ENCODE measurements around the gene THSD7B.

Gene THSD7B

GRCh38 chr2:137193401-137193800 lies 428.1 kb downstream of the THSD7B start:
- no peak for DNase-seq (ENCODE audit: low spot score)

DNA sequence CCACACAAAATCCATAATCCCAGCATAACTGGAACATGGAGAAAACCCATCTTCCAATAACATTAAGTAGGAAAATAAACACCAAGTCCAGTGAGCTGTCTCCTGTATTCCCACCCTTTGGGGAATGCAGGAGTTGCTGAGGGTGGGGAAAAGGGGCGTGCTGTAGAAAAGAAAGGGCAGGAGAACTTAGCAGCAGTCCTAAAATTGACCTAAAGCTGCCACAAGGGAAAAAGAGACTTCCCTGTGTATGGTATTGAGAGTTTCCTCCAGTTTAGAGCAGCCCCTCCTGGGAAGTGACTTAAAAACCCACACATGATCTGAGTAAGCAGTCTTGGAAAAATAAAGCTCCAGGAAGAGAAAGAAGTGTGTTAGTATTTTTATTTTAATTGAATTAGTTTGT lies 428.8 kb downstream of the THSD7B start:
- DNase-seq (ENCODE audit: low spot score): no peak

GRCh38 chr2:137199751-137200150 lies 434.4 kb downstream of the THSD7B start:
- DNase-seq (ENCODE audit: low spot score): no peak

GRCh38 chr2:137202318-137202717 lies 437.0 kb downstream of the THSD7B start:
- no peak for DNase-seq (ENCODE audit: low spot score)

- no peak for DNase-seq (ENCODE audit: low spot score)
Measured at GRCh38 chr2:137205324-137205723, 440.0 kb downstream of the THSD7B start.

DNA sequence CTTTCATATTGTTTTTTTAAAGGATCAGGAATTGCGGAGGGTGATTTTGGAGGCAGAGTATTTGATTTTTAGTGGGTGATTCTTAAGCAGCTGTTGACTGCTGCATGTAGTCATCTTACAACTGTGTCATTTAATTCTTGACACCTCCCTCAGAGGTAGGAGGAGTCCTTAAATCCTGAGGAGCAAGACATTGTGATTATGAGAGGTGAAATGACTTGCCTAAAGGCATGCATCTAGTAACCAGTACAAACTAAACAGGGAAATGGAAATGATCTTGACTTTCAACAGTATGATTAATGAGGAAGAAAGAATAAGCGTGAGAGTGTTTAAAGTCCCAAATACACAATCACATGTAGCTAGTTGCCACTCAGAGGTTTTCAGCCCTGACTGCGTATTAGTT lies 440.7 kb downstream of the THSD7B start:
- DNase-seq (ENCODE audit: low spot score): no peak

DNA sequence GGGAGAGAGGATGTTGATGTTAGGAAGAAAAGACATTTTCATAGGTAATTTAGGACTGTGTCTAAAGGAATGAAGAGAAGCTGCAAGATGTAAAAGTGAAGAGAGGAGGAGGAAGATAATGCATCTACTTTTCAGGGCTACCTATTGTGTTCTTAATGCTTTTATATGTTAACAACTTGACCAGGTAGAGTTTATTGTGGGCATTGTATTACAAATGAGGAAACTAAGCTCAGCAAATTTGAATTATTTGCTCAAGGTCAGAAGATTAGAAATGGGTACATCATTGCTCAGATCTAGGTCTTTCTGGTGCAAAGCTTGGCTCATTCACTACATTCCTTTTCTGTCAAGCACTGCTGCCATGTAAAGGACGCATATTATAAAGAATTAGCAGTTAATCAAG lies 441.7 kb downstream of the THSD7B start:
- DNase-seq (ENCODE audit: low spot score): no peak

DNA sequence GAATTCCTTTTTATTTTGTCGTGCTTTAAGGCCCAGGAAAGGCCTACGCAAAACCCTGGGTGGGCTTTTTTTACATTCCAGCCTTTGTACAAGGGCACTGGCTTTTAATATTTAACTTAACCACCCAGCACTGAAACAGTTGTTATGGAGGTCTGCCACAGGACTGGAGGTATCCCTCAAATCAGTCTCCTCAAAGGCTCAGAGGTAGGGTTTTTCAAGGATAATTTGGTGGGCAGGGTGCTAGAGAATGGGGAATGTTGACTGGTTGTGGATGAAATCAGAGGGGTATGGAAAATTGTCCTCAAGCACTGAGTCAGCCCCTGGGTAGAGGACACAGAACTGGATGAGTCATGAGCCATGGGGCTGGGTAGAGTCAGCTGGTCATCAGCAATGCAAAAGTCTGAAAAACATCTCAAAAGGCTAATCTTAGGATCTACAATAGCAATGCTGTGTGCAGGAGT lies 443.1 kb downstream of the THSD7B start:
- peak; percentile 7 for DNase-seq (ENCODE audit: low spot score)

GRCh38 chr2:137210039-137210438 lies 444.7 kb downstream of the THSD7B start:
- no peak for DNase-seq (ENCODE audit: low spot score)

GRCh38 chr2:137211761-137212160 lies 446.4 kb downstream of the THSD7B start:
- DNase-seq (ENCODE audit: low spot score): no peak

DNA sequence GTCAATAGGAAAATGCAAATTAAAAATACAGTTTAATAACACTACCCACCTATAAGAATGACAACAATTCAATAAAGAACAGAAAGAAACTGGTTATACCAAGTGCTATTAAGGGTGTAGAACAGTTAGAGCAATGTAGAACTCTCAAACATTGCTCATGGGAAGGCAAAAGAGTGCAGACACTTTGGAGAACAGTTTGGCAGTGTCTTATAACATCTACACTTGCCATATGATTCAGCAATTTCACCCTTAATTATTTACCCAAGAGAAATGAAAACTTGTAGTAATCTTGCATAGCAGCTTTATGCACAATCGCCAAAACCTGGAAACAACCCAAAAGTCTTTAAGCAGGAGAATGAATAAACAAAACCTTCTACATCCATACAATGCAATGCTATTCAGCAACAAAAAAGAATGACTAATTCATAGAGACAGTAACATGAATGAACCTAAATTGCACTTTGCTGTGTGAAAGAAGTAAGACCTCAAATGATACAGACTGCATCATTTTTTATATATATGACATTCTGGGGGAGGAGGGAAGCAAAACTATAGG lies 455.2 kb downstream of the THSD7B start:
- no peak for DNase-seq (ENCODE audit: low spot score)

DNA sequence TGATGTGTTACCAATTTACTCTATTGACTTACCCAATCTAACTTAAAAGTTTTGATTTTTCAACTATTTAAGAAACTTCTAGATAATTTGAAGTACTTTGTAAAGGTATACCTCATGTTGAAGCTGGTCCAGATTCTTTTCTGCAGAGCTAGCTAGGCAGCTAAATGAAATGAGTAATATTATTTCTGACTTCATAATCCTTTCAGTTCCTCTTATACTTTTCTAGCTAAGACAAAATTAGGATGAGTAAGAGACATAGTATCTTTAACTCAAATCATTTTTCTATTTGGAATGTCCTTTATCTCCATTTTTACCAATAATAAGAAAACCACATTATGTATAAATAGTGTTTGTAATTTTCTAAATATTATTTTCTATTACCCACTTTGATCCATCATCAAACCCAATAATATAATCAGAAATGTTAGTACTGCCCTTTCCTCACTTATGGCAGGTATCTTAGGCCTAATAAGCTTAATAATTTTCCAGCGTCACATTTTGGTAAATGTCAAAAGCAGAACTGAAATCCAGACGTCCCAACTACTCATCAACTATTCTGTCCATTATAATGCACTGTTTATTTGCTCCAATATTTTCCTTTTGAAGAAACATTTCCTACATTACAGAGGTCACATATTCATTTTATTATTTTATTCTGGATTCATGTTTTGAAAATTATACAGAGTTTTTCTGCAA lies 456.6 kb downstream of the THSD7B start:
- DNase-seq (ENCODE audit: low spot score): no peak

DNA sequence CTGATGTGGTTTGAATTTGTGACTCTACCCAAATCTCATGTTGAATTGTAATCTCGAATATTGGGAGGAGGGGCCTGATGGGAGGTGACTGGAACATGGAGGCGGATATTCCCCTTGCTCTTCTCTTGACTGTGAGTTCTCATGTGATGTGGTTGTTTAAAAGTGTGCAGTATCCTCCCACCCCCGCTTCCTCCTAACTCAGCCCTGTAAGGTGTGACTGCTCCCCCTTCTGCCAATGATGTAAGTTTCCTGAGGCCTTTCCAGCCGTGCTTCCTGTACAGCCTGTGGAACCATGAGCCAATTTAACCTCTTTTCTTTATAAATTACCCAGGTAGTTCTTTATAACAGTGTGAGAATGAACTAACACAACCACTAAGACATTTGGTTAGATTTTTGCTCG lies 458.4 kb downstream of the THSD7B start:
- no peak for DNase-seq (ENCODE audit: low spot score)

DNA sequence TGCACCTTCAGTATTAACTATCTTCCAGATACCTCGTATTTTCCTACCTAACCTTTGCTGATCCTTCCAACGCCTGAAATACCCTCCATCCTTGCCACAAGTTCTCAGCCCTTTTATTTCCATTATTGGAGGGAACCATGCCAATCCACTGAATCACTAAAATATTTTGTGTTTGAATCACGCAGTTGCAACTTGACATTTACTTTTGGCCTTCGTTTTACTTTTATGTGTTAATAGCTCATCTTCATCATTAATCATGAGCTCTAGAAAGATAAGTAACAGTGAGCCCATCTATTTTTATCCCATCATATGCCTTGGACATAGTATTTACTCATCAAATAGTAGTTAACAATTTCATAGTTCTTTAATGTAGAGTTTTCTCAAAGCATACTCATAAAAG lies 463.2 kb downstream of the THSD7B start:
- no peak for DNase-seq (ENCODE audit: low spot score)

GRCh38 chr2:137229834-137230233 lies 464.5 kb downstream of the THSD7B start:
- DNase-seq (ENCODE audit: low spot score): no peak

DNA sequence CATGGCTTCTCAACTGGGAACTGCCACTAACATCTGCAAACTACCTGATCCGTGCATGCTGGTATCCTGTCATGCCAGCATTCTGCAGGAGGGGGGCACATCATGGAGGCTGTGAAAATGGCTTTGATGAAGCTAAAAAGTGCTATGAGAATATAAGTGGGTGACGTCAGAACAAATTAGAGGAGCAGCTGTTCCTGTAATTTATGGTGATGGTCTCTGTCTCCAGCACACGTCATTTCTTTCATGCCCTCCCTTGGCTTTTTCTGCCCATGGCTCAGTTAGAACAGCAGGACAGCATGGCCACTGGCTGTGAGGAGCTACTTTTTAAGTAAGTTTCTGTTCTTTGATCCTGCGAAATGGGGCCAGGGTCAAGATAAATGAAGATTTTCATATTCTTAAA lies 466.3 kb downstream of the THSD7B start:
- no peak for DNase-seq (ENCODE audit: low spot score)

DNA sequence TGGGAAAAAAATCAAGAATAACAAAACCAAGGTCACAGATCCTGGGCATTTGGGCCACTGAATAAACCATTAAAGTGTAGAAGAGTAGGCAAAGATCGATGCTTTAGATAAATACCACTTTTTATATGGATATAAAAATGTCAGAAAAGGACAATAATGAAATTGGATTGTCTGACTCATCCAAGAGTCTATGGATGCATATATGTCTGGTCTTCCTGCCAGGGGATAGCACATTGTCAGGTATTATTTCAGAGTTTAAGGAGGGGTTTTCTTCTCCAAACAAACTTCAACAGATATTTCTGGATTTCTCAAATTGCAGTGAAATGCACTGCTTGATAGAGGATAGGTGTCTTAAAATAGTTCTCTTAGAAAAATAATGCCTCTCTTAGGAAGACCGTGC lies 466.7 kb downstream of the THSD7B start:
- no peak for DNase-seq (ENCODE audit: low spot score)

DNA sequence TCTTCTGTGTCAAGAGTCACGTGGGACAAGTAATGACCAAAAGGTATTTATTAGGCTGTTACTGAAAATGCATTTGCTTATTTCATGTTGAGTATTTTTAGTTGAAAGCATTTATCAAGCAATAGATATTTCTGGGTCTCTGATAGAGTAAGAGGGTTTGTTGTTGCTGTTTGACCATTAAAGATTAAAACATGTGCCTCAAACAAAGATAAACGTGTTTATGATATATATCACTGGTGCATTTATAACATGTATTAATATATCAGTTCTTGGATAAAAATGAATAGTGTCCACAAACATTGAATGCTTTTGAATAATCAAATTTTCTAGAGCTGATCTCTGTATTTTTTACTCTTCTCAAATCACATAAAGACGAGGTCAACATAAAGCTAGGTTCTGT lies 467.7 kb downstream of the THSD7B start:
- DNase-seq (ENCODE audit: low spot score): no peak

DNA sequence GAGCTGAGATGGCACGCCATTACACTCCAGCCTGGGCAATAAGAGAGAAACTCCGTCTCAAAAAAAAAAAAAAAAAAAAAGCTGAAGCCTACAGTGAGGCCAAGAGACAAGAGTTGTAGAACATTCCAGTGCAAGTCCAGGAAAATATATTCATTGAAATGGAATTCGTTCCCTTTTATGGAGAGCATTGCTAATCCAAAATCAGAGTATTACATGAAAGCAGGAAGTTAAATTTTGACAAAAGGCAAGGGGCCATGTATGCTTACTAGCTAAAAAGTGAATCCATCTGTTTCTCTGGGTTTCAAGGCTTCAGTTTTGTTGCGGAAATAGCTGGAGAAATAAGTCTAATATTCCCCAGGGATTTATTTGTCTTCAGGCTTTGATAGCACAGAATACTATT lies 471.7 kb downstream of the THSD7B start:
- DNase-seq (ENCODE audit: low spot score): peak; percentile 4

DNA sequence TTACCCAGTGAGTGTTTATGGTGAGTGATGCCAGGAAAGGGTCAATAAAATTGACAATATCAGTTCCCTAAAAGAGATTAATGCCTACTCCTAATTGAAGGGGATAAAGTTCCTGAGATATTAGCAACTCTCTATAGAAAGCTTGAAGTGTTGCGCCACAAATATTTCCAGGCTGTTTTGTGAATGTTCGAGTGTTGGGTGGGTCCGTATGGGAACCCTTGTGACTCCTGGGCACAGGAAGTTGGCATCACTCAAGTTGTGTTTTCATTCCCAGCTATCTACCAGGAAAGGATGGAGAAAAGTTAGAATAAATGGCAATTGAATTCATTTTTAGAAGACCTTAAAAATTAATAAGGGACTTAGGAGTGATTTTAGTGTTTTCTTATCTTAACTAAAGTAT lies 472.7 kb downstream of the THSD7B start:
- DNase-seq (ENCODE audit: low spot score): no peak

DNA sequence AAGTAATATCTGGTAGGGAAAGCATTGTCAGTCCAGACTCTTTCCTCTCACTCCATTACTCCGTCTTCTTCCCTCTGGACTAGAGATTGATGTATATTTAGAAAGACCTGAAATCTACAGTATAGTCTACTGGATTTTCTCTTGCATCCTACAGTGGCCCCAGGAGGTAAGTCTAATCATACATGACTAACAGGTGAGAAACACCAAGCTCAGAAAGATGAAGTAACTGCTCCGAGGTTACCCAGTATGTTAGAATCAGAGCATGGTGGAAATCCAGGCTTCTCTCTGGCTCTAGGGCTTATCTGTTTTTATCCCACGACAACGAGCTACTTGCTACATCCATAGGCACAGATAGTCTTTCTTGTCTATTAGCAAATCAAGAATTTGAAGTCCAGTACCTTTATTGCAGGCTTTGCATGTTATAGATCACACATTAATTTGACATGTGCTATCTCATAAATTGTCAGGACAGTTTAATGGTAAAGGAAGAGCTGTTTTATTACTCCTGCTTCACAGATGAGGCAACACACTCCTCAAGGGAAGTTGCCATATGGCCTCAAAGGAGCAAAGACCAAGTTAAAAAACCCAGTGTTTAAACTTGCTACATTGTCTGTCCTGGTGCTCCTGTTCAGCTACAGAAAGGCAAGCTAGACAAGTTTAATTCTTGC lies 484.3 kb downstream of the THSD7B start:
- DNase-seq (ENCODE audit: low spot score): no peak

DNA sequence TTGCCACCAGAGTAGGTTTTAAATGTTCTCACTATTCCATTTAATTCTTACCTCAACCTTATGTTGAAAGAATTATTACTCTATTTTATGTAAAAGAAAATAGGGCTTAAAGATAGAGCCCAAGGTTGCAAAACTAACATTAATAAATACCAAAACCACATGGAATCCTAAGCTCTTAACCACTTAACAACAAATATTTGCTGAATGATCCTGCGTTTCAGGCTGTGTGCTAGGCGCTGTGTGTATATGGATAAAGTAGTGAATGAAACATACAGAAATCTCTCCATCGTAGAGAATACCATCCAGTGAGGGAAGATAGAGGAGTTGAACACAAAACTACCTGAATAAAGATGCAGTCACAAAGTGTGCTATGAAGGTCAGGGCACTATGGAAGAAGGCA lies 485.1 kb downstream of the THSD7B start:
- DNase-seq (ENCODE audit: low spot score): no peak

DNA sequence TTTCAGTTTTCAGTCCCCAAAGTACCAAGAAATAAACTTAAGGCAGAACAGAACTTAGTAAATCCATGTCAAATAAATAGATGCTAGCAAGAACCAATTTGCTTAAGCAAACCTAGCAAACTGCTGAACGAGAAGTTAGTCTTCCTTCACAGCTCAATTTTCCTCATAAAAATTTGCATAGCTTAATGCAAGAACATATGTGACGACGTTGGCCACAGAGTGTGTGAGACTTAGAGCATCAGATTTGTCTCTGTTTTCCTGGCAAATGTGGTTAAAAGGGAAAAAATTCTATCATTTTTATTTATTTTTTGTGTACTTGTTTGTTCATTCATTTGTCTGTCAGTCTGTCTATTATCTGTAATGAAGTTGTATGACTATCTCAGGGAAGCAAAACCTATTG lies 485.7 kb downstream of the THSD7B start:
- DNase-seq (ENCODE audit: low spot score): no peak

DNA sequence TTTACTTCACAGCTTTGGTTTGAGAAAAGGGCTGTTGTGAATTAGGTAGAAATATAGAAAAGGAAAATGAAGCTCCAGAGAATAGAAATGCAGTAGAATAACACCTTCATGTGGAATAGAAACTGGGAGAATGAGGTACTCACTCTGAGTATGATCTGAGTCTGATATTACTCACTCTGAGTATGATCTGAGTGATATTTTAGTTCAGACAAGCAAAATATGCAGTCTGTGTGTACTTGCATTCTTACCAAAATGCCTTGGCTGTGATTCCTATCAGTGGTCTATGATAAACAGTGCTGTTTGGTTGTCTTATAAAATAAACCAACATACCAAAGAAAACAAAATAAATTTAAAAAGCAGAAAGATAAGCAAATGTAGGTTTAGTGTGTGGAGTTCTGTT lies 487.6 kb downstream of the THSD7B start:
- peak; percentile 5 for DNase-seq (ENCODE audit: low spot score)

All from AG08396 (cell line).